Endothelial cell of hepatic sinusoid (primary cell): ENCODE measurements around the gene SLC35F3.
"Not testable (repeated sequence)": the region's sequence is repeated elsewhere in the genome, so short reads cannot be mapped to it uniquely, and the experiment has no call there.

Source experiments
- in situ Hi-C: cut with HindIII; loops from 2 replicates; pipeline ENCODE4 v1.10.0; 2017; ENCODE audit warnings: low sequenced_read_pairs

SLC35F3 gene

GRCh38 chr1:233904633-233905415 lies at the start of gene SLC35F3:
SLC35F3 (plus strand) TSS chr1:233904676.
- in situ Hi-C loops = no loop called here

- in situ Hi-C loops = no loop called here
Observed at GRCh38 chr1:233859446-233859845, 45.0 kb upstream of the SLC35F3 start.

GRCh38 chr1:233863901-233864545 lies 40.5 kb upstream of the SLC35F3 start:
- in situ Hi-C loops = no loop called here

GRCh38 chr1:233864578-233864977 lies 39.9 kb upstream of the SLC35F3 start:
- in situ Hi-C loops = no loop called here

- in situ Hi-C loops = no loop called here
Observed at GRCh38 chr1:233865216-233865615, 39.3 kb upstream of the SLC35F3 start.

GRCh38 chr1:233865902-233866301 lies 38.6 kb upstream of the SLC35F3 start:
- in situ Hi-C loops = no loop called here

- in situ Hi-C loops = no loop called here
Observed at GRCh38 chr1:233867028-233867427, 37.4 kb upstream of the SLC35F3 start.

- in situ Hi-C loops = no loop called here
Observed at GRCh38 chr1:233868461-233868860, 36.0 kb upstream of the SLC35F3 start.

- in situ Hi-C loops = no loop called here
Observed at GRCh38 chr1:233869680-233870079, 34.8 kb upstream of the SLC35F3 start.

GRCh38 chr1:233873666-233874065 lies 30.8 kb upstream of the SLC35F3 start:
- in situ Hi-C loops = no loop called here

GRCh38 chr1:233879841-233880240 lies 24.6 kb upstream of the SLC35F3 start:
- in situ Hi-C loops = no loop called here

GRCh38 chr1:233883671-233884070 lies 20.8 kb upstream of the SLC35F3 start:
- in situ Hi-C loops = no loop called here

- in situ Hi-C loops = no loop called here
Observed at GRCh38 chr1:233884461-233885151, 19.9 kb upstream of the SLC35F3 start.

- in situ Hi-C loops = no loop called here
Observed at GRCh38 chr1:233885196-233885920, 19.1 kb upstream of the SLC35F3 start.

GRCh38 chr1:233891151-233891550 lies 13.3 kb upstream of the SLC35F3 start:
- in situ Hi-C loops = not testable (repeated sequence)

- in situ Hi-C loops = no loop called here
Observed at GRCh38 chr1:233897325-233898162, 6.9 kb upstream of the SLC35F3 start.

GRCh38 chr1:233901495-233901894 lies 3.0 kb upstream of the SLC35F3 start:
- in situ Hi-C loops = no loop called here

- in situ Hi-C loops = no loop called here
Observed at GRCh38 chr1:233905416-233906051, 1.1 kb downstream of the SLC35F3 start.

GRCh38 chr1:233907151-233907550 lies 2.7 kb downstream of the SLC35F3 start:
- in situ Hi-C loops = no loop called here

GRCh38 chr1:233908092-233908491 lies 3.6 kb downstream of the SLC35F3 start:
- in situ Hi-C loops = no loop called here
